Measurements from ENCODE around the gene FRAT2.

FRAT2 gene

GRCh38 chr10:97321032-97321803, 13.3 kb downstream of the FRAT2 start:
- H3K27me3 Mint-ChIP-seq, result no peaks in the 10 kb centered on the region
- H3K9me3 Mint-ChIP-seq, result no peaks in the 10 kb centered on the region
- DNase-seq (peak; percentile 8 to 17), ATAC-seq (no peak)
- H3K27ac Mint-ChIP-seq, result peak overlapping the region in 1 of 2 donors; percentile 88
- H3K4me3 Mint-ChIP-seq, result peak overlapping the region; percentile 90 to 96
- peaks cover 37% of the 10 kb centered on the region for H3K4me1 Mint-ChIP-seq

GRCh38 chr10:97320480-97321031, 14.0 kb downstream of the FRAT2 start:
- peak overlapping the region; percentile 90 to 96 for H3K4me3 Mint-ChIP-seq
- ATAC-seq (peak; percentile 39), DNase-seq (no peak)
- peaks cover 30% of the 10 kb centered on the region for H3K4me1 Mint-ChIP-seq
- no peaks in the 10 kb centered on the region for H3K9me3 Mint-ChIP-seq
- peak overlapping the region; percentile 77 to 96 for H3K27ac Mint-ChIP-seq
- H3K27me3 Mint-ChIP-seq, result no peaks in the 10 kb centered on the region

GRCh38 chr10:97319671-97320479, 14.7 kb downstream of the FRAT2 start:
- Mint-ChIP-seq H3K4me1 (peaks cover 30% of the 10 kb centered on the region), H3K27me3 (no peaks in the 10 kb centered on the region), H3K27ac (peak overlapping the region; percentile 74 to 96), H3K9me3 (no peaks in the 10 kb centered on the region), H3K4me3 (peak overlapping the region; percentile 90 to 96)
- DNase-seq (peak; percentile 80 to 82), ATAC-seq (peak; percentile 78)

- Mint-ChIP-seq H3K9me3 (no peaks in the 10 kb centered on the region), H3K4me3 (peak within 1 kb of the TSS; percentile 97 to 100), H3K27ac (peak within 1 kb of the TSS; percentile 100), H3K4me1 (peaks cover 30% of the 10 kb centered on the region), H3K27me3 (no peaks in the 10 kb centered on the region)
- DNase-seq (peak; percentile 91 to 95), ATAC-seq (peak; percentile 74)
These were observed 15.5 kb downstream of the FRAT2 start, which contains the start of gene FRAT1 for GRCh38 chr10:97318772-97319651. Gene FRAT1 (plus strand): TSS chr10:97319271. CDS start chr10:97319454, 183 bp downstream.

- no peak for DNase-seq
- no peak overlapping the region for H3K4me3 Mint-ChIP-seq
- no peaks in the 10 kb centered on the region for H3K27me3 Mint-ChIP-seq
- H3K9me3 Mint-ChIP-seq, result no peaks in the 10 kb centered on the region
- no peak for ATAC-seq
- no peak overlapping the region for H3K27ac Mint-ChIP-seq
- H3K4me1 Mint-ChIP-seq, result peaks cover 6% of the 10 kb centered on the region
These were observed 19.9 kb downstream of the FRAT2 start for GRCh38 chr10:97314671-97315070.

- ATAC-seq, result no peak
- no peaks in the 10 kb centered on the region for H3K9me3 Mint-ChIP-seq
- H3K4me3 Mint-ChIP-seq, result no peak overlapping the region
These were observed 21.6 kb downstream of the FRAT2 start for GRCh38 chr10:97312897-97313296.

GRCh38 chr10:97311111-97311626, 23.4 kb downstream of the FRAT2 start:
- Mint-ChIP-seq H3K27ac (no peak overlapping the region), H3K4me1 (no peaks in the 10 kb centered on the region), H3K9me3 (no peaks in the 10 kb centered on the region), H3K27me3 (no peaks in the 10 kb centered on the region), H3K4me3 (no peak overlapping the region)
- DNase-seq (no peak), ATAC-seq (no peak)

More at GRCh38 chr10:97312897-97313296, 21.6 kb downstream of the FRAT2 start:
- Mint-ChIP-seq H3K27ac (no peak overlapping the region), H3K27me3 (no peaks in the 10 kb centered on the region), H3K4me1 (no peaks in the 10 kb centered on the region)
- no peak for DNase-seq

GRCh38 chr10:97307866-97308780, 26.4 kb downstream of the FRAT2 start:
- H3K4me1 Mint-ChIP-seq, result no peaks in the 10 kb centered on the region
- ATAC-seq, result no peak
- no peak overlapping the region for H3K27ac Mint-ChIP-seq
- H3K4me3 Mint-ChIP-seq, result no peak overlapping the region
- no peaks in the 10 kb centered on the region for H3K27me3 Mint-ChIP-seq
- no peaks in the 10 kb centered on the region for H3K9me3 Mint-ChIP-seq
- no peak for DNase-seq

GRCh38 chr10:97307441-97307840, 27.1 kb downstream of the FRAT2 start:
- H3K4me1 Mint-ChIP-seq, result no peaks in the 10 kb centered on the region
- H3K4me3 Mint-ChIP-seq, result no peak overlapping the region
- no peak for ATAC-seq
- H3K27ac Mint-ChIP-seq, result no peak overlapping the region
- H3K9me3 Mint-ChIP-seq, result no peaks in the 10 kb centered on the region
- DNase-seq, result no peak
- no peaks in the 10 kb centered on the region for H3K27me3 Mint-ChIP-seq

GRCh38 chr10:97302088-97302791, 32.3 kb downstream of the FRAT2 start:
- ATAC-seq, result no peak
- DNase-seq, result no peak
- Mint-ChIP-seq H3K4me3 (no peak overlapping the region), H3K27me3 (no peaks in the 10 kb centered on the region), H3K4me1 (no peaks in the 10 kb centered on the region), H3K9me3 (no peaks in the 10 kb centered on the region), H3K27ac (no peak overlapping the region)

GRCh38 chr10:97300980-97301379, 33.5 kb downstream of the FRAT2 start:
- Mint-ChIP-seq H3K27me3 (no peaks in the 10 kb centered on the region), H3K27ac (no peak overlapping the region), H3K4me1 (no peaks in the 10 kb centered on the region), H3K4me3 (no peak overlapping the region), H3K9me3 (no peaks in the 10 kb centered on the region)
- DNase-seq (no peak), ATAC-seq (no peak)

- ATAC-seq (no peak), DNase-seq (no peak)
- Mint-ChIP-seq H3K27me3 (no peaks in the 10 kb centered on the region), H3K4me1 (peaks cover 9% of the 10 kb centered on the region), H3K27ac (peak overlapping the region in 1 of 2 donors; percentile 49), H3K4me3 (no peak overlapping the region), H3K9me3 (no peaks in the 10 kb centered on the region)
These were observed 36.3 kb downstream of the FRAT2 start for GRCh38 chr10:97298223-97298571.

GRCh38 chr10:97297556-97298222, 36.8 kb downstream of the FRAT2 start:
- no peak for ATAC-seq
- no peak overlapping the region for H3K4me3 Mint-ChIP-seq
- H3K27me3 Mint-ChIP-seq, result no peaks in the 10 kb centered on the region
- no peak for DNase-seq
- H3K9me3 Mint-ChIP-seq, result no peaks in the 10 kb centered on the region
- H3K4me1 Mint-ChIP-seq, result peaks cover 13% of the 10 kb centered on the region
- H3K27ac Mint-ChIP-seq, result no peak overlapping the region
